DOHH2 (cell line): ENCODE measurements around the gene AGK.

Experiments used
- CTCF ChIP-seq: fragments of 200-600 bp; sonication (generic); IDR thresholded peaks from one replicate; pipeline ENCODE4 v1.5.1; 2014; ENCODE audit warnings: antibody characterized with exemption, mild to moderate bottlenecking, low read depth, low read length; ENCODE audit not compliant: poor library complexity, severe bottlenecking
- EZH2phosphoT487 ChIP-seq: fragments of 200-600 bp; sonication (generic); IDR thresholded peaks from 2 replicates; pipeline ENCODE4 v1.6.1; 2017; ENCODE audit warnings: borderline replicate concordance, mild to moderate bottlenecking, antibody characterized with exemption, low read length, moderate library complexity, mixed read lengths

DNA sequence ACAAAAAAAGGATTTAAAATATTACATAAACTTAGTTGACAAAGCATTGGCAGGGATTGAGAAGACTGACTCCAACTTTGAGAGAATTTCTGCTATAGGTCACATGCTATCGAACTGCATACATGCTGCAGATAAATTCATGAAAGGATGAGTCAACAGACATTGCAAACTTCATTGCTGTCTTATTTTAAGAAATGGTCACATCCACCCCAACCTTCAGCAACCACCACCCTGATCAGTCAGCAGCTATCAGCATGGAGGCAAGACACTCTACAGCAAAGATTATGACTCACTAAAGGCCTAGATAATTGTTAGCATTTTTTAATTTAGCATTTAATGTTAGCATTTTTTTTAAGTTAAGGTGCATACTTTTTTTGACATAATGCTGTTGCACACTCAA lies 73.6 kb downstream of the AGK start:
- TF ChIP-seq CTCF (no peak), EZH2phosphoT487 (no peak)
